HCT116 (cell line): ENCODE results near the gene TAS2R14. TPM values are rescaled to one million over a fixed set of nuclear protein-coding genes. Genes with fewer than 3 reads are reported as not detected.

Experiments used
- ATAC-seq: fragments of 200-7000 bp; cut with Tn5 transposase; 2 replicates; pipeline ENCODE4 v1.9.1; 2020; ENCODE audit warnings: mild to moderate bottlenecking, moderate library complexity
- BruUV-seq: library from RNA; stranded (reverse); fragments of 400-500 nt; replicated peaks from 2 replicates; lab custom pipeline; 2021; lab: Mats Ljungman, UMichigan
- CTCF ChIA-PET: fragments of 300-600 bp; sonication (Branson Sonifier 250); formaldehyde crosslinking; loops from one replicate; lab custom pipeline; 2021; ENCODE audit warnings: antibody characterized with exemption; lab: Charles Lee
- POLR2A ChIA-PET: fragments of 300-600, 350-600 bp; sonication (Branson Sonifier 250); formaldehyde crosslinking; loops from one replicate; lab custom pipeline; 2021; ENCODE audit warnings: antibody characterized with exemption; lab: Charles Lee
- RAD21 ChIA-PET, 2 experiments: fragments of 300-600 bp; sonication (Branson Sonifier 250); formaldehyde crosslinking; loops; one replicate each; lab custom pipeline; 2023; ENCODE audit warnings: low total read pairs in 2 of 2; ENCODE audit not compliant: uncharacterized antibody in 2 of 2, unreplicated experiment in 2 of 2, low non-redundant PET in 1 of 2; lab: Charles Lee
- DNase-seq: peaks from one replicate; pipeline ENCODE4 v3.0.0-alpha.2; 2010; ENCODE audit warnings: low read depth, low spot score
- H2AFZ ChIP-seq: fragments of 200-600 bp; shearing (Covaris generic), sonication (generic); 2 replicates; pipeline ENCODE4 v1.6.1; 2017; ENCODE audit warnings: low read depth, mixed run types, mixed read lengths, antibody characterized with exemption, low read length; ENCODE audit not compliant: poor library complexity, severe bottlenecking
- H3K27ac ChIP-seq: 2 replicates; pipeline ENCODE4 v1.5.1; 2012; ENCODE audit warnings: low read depth, low read length
- H3K27me3 ChIP-seq: fragments of 200-600 bp; sonication (generic); 2 replicates; pipeline ENCODE4 v1.6.1; 2016; ENCODE audit warnings: mixed run types, low read length, mixed read lengths; ENCODE audit not compliant: insufficient read depth
- H3K36me3 ChIP-seq, 2 experiments: fragments of 200-500 bp in 1 of 2; fragments of 200-600 bp in 1 of 2; sonication (Bioruptor generic) in 1 of 2; sonication (generic) in 1 of 2; 2 replicates each; pipeline versions ENCODE4 v1.5.1 to v1.6.1; 2014 to 2016; ENCODE audit warnings: low read length in 2 of 2, inconsistent platforms in 1 of 2, mixed read lengths in 1 of 2, mixed run types in 1 of 2; ENCODE audit not compliant: insufficient read depth in 2 of 2, control insufficient read depth in 1 of 2
- H3K4me1 ChIP-seq, 2 experiments: fragments of 200-600 bp in 1 of 2; sonication (generic) in 1 of 2; 2 replicates each; pipeline versions ENCODE4 v1.5.1 to v1.6.1; 2012 to 2017; ENCODE audit warnings: low read length in 2 of 2, inconsistent platforms in 1 of 2, mild to moderate bottlenecking in 1 of 2, mixed read lengths in 1 of 2, mixed run types in 1 of 2, moderate library complexity in 1 of 2; ENCODE audit not compliant: insufficient read depth in 2 of 2, control insufficient read depth in 1 of 2
- H3K4me2 ChIP-seq: fragments of 200-600 bp; sonication (generic); 2 replicates; pipeline ENCODE4 v1.6.1; 2017; ENCODE audit warnings: mixed run types, low read length, mixed read lengths
- H3K4me3 ChIP-seq, 2 experiments: fragments of 200-600 bp in 1 of 2; sonication (generic) in 1 of 2; replicated peaks in 1 of 2; 2 replicates each; pipeline ENCODE4 v1.5.1; 2011 to 2016; ENCODE audit warnings: low read length in 2 of 2, control low read depth in 1 of 2, low read depth in 1 of 2, mild to moderate bottlenecking in 1 of 2, mixed read lengths in 1 of 2, mixed run types in 1 of 2
- H3K79me2 ChIP-seq: fragments of 200-600 bp; sonication (generic); 2 replicates; pipeline ENCODE4 v1.6.1; 2017; ENCODE audit warnings: mild to moderate bottlenecking, mixed run types, low read length, moderate library complexity, mixed read lengths; ENCODE audit not compliant: insufficient read depth
- H3K9ac ChIP-seq: fragments of 200-600 bp; sonication (generic); 2 replicates; pipeline ENCODE4 v1.6.1; 2016; ENCODE audit warnings: low read length, mixed read lengths
- H3K9me2 ChIP-seq: fragments of 200-600 bp; sonication (generic), shearing (Covaris generic); 2 replicates; pipeline ENCODE4 v1.6.1; 2017; ENCODE audit warnings: mixed run types, mild to moderate bottlenecking, moderate library complexity; ENCODE audit not compliant: insufficient read depth
- H3K9me3 ChIP-seq, 2 experiments: fragments of 200-500 bp in 1 of 2; fragments of 200-600 bp in 1 of 2; sonication (Bioruptor generic) in 1 of 2; sonication (generic) in 1 of 2; 2 replicates each; pipeline ENCODE4 v1.6.1; 2014 to 2017; ENCODE audit warnings: low read length in 2 of 2, mixed read lengths in 2 of 2, inconsistent platforms in 1 of 2, low read depth in 1 of 2, mild to moderate bottlenecking in 1 of 2, mixed run types in 1 of 2, moderate library complexity in 1 of 2; ENCODE audit not compliant: control insufficient read depth in 1 of 2, insufficient read depth in 1 of 2
- H4K20me1 ChIP-seq: fragments of 200-600 bp; sonication (generic), shearing (Covaris generic); 2 replicates; pipeline ENCODE4 v1.6.1; 2017; ENCODE audit warnings: mixed run types, mild to moderate bottlenecking, moderate library complexity; ENCODE audit not compliant: insufficient read depth
- CBX3 ChIP-seq: IDR thresholded peaks from 2 replicates; pipeline ENCODE4 v1.6.1; 2012; ENCODE audit warnings: low read depth
- CEBPB ChIP-seq: IDR thresholded peaks from 2 replicates; pipeline ENCODE4 v1.6.1; 2012; ENCODE audit warnings: low read depth
- CTCF ChIP-seq, 3 experiments: fragments of 200-600 bp in 1 of 3; sonication (generic) in 1 of 3; IDR thresholded peaks in 2 of 3; conservative IDR thresholded peaks in 1 of 3; 2 replicates each; pipeline ENCODE4 v1.5.1; 2012 to 2017; ENCODE audit warnings: low read depth in 2 of 3, low read length in 2 of 3, antibody characterized with exemption in 1 of 3, borderline replicate concordance in 1 of 3, control low read depth in 1 of 3, mild to moderate bottlenecking in 1 of 3, mixed read lengths in 1 of 3, mixed run types in 1 of 3, moderate library complexity in 1 of 3; ENCODE audit not compliant: insufficient read depth in 1 of 3
- FOSL1 ChIP-seq: IDR thresholded peaks from 2 replicates; pipeline ENCODE4 v1.6.1; 2012; ENCODE audit warnings: low read depth
- MAX ChIP-seq: IDR thresholded peaks from 2 replicates; pipeline ENCODE4 v1.6.1; 2012
- POLR2A ChIP-seq: IDR thresholded peaks from 2 replicates; pipeline ENCODE4 v1.7.0; 2011; ENCODE audit warnings: borderline replicate concordance; ENCODE audit not compliant: insufficient read depth, insufficient read length; ENCODE audit errors: extremely low read depth
- REST ChIP-seq: IDR thresholded peaks from 2 replicates; pipeline ENCODE4 v1.6.1; 2012; ENCODE audit warnings: low read depth
- SIN3A ChIP-seq: IDR thresholded peaks from 2 replicates; pipeline ENCODE4 v1.6.1; 2012; ENCODE audit warnings: low read depth
- YY1 ChIP-seq: IDR thresholded peaks from 2 replicates; pipeline ENCODE4 v1.6.1; 2011; ENCODE audit warnings: low read length, low read depth, moderate library complexity, mild to moderate bottlenecking; ENCODE audit not compliant: insufficient replicate concordance; ENCODE audit errors: extremely low read depth
- intact Hi-C: fragments of 100-400 bp; cut with micrococcal nuclease; formaldehyde crosslinking; loops from 2 replicates; pipeline ENCODE4 v1.10.0; 2022
- total RNA-seq: library from RNA; stranded (reverse); gene quantifications from one replicate; pipeline ENCODE4 v1.2.1, GENCODE V29; 2021; ENCODE audit not compliant: unreplicated experiment

The TAS2R14 gene
- total RNA-seq, 1 experiment from 2014 or later, result 1.9 TPM

GRCh38 chr12:10952645-10953044, 13.6 kb upstream of the TAS2R14 start:
- CTCF ChIA-PET, result no interaction called here
- BruUV-seq, result no TSS peak
- intact Hi-C loops, result no loop called here

DNA sequence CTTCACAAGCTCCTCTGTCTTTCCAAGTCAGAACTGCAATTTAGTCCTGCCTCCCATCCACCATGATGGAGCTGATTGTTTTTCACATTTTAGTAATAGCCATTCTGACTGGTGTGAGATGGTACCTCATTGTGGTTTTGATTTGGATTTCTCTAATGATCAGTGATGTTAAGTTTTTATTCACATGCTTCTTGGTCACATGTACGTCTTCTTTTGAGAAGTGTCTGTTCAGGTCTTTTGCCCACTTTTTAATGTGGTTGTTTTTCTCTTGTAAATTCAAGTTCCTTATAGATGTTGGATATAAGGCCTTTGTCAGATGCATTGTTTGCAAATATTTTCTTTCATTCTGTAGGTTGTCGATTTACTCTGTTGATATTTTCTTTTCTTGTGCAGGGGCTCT, 4.1 kb upstream of the TAS2R14 start:
- POLR2A ChIA-PET, result interaction anchor here (1.4 to 1.6 kb wide), 2 partner anchors 9 to 10 kb away, joined by 3 to 6 read pairs; no protein-coding TSS in a partner anchor
- Histone ChIP-seq H3K9me2 (no peaks in the 10 kb centered on the region), H3K27ac (peak overlapping the region; percentile 86; the same call in 1 of the 2 replicates), H3K9me3 (peaks cover 0 to 3% of the 10 kb centered on the region in 2 experiments; a peak in 2 of 4 replicates), H3K4me1 (peaks cover 19 to 42% of the 10 kb centered on the region in 2 experiments), H3K9ac (peak overlapping the region; percentile 47; the same call in 1 of the 2 replicates), H3K36me3 (no peaks in the 10 kb centered on the region), H2AFZ (no peak overlapping the region), H3K27me3 (no peaks in the 10 kb centered on the region)
- DNase-seq, result no peak
- no peak for TF ChIP-seq CEBPB
- no peak for TF ChIP-seq REST
- no peak for TF ChIP-seq CTCF (IDR thresholded peaks at IDR 0.05 in 2 of 3, conservative IDR thresholded peaks at IDR 0.05 in 1 of 3; ENCODE audit: borderline replicate concordance in 1 of 3, insufficient read depth in 1 of 3, low read depth in 2 of 3, low read length in 2 of 3)
- TF ChIP-seq POLR2A, result no peak
- no peak for TF ChIP-seq MAX
- TF ChIP-seq, all 23 proteins: peak for 0
- ChIA-PET CTCF (no interaction called here), RAD21 (no interaction called here)
- no peaks in the 10 kb centered on the region for H4K20me1 ChIP-seq
- ATAC-seq, result no peak
- peak overlapping the region; percentile 75 for H3K4me2 ChIP-seq
- intact Hi-C loops, result no loop called here
- BruUV-seq, result no TSS peak
- no peak overlapping the region for H3K4me3 ChIP-seq
- no peaks in the 10 kb centered on the region for H3K79me2 ChIP-seq

More at GRCh38 chr12:10952645-10953044, 13.6 kb upstream of the TAS2R14 start:
- Histone ChIP-seq H3K9ac (no peak overlapping the region), H3K9me2 (no peaks in the 10 kb centered on the region; the same call in 1 of the 2 replicates), H4K20me1 (no peaks in the 10 kb centered on the region), H3K79me2 (peaks cover 37% of the 10 kb centered on the region), H3K4me3 (no peak overlapping the region), H3K4me1 (no peaks in the 10 kb centered on the region), H3K36me3 (no peaks in the 10 kb centered on the region), H2AFZ (no peak overlapping the region), H3K27me3 (no peaks in the 10 kb centered on the region), H3K9me3 (peaks cover 0 to 8% of the 10 kb centered on the region in 2 experiments; a peak in 2 of 4 replicates), H3K27ac (no peak overlapping the region), H3K4me2 (no peak overlapping the region)
- ATAC-seq (no peak), DNase-seq (no peak)
- POLR2A ChIA-PET, result interaction anchor here (1.4 kb wide), 1 partner anchor 10 kb away, joined by 6 read pairs; no protein-coding TSS in a partner anchor
- RAD21 ChIA-PET, result no interaction called here
- TF ChIP-seq CBX3 (no peak), SIN3A (no peak), FOSL1 (no peak), YY1 (no peak)
